Measurements from ENCODE around the gene ADCY5. TPM values are rescaled to one million over a fixed set of nuclear protein-coding genes. Genes with fewer than 3 reads are reported as not detected.

Gene ADCY5
- total RNA-seq, 1 donor from 2014 or later: 4.0 TPM

DNA sequence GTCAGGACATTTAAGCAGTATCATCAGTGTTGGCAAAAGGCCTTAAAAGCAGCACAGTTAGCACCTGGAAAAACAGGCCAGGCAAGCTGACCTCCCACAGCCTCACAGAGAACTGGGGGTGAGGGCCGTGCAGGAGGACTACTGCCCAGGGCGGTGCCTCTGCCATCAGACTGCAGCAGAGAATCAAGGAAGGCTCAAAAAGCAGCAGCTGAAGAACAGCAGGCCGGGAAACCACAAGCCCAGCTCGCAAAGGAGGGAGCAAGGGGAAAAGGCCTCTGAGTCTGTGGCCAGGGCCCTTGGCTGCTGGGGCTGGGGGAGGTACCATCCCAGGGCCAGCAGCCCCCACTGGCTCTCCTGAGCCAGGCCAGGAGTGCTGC, 163.0 kb downstream of the ADCY5 start:
- H3K4me1 ChIP-seq: no peaks in the 10 kb centered on the region
- no peak overlapping the region for H3K27ac ChIP-seq
- no peaks in the 10 kb centered on the region for H3K27me3 ChIP-seq
- ATAC-seq (no peak), DNase-seq (no peak)
- H3K4me3 ChIP-seq: no peak overlapping the region
- H3K36me3 ChIP-seq: no peaks in the 10 kb centered on the region
- no peaks in the 10 kb centered on the region for H3K9me3 ChIP-seq
- intact Hi-C loops (cut with DNase I): no loop called here
- TF ChIP-seq CTCF (IDR thresholded peaks at IDR 0.05): no peak

- Histone ChIP-seq H3K9me3 (no peaks in the 10 kb centered on the region), H3K27ac (no peak overlapping the region), H3K4me3 (no peak overlapping the region), H3K36me3 (no peaks in the 10 kb centered on the region), H3K4me1 (no peaks in the 10 kb centered on the region), H3K27me3 (no peaks in the 10 kb centered on the region)
- ATAC-seq (no peak), DNase-seq (no peak)
- no peak for TF ChIP-seq CTCF (IDR thresholded peaks at IDR 0.05)
- intact Hi-C loops (cut with DNase I): no loop called here
These were observed 163.4 kb downstream of the ADCY5 start for GRCh38 chr3:123285479-123285878.

- TF ChIP-seq CTCF (IDR thresholded peaks at IDR 0.05): no peak
These were observed 163.8 kb downstream of the ADCY5 start for GRCh38 chr3:123285066-123285465.

DNA sequence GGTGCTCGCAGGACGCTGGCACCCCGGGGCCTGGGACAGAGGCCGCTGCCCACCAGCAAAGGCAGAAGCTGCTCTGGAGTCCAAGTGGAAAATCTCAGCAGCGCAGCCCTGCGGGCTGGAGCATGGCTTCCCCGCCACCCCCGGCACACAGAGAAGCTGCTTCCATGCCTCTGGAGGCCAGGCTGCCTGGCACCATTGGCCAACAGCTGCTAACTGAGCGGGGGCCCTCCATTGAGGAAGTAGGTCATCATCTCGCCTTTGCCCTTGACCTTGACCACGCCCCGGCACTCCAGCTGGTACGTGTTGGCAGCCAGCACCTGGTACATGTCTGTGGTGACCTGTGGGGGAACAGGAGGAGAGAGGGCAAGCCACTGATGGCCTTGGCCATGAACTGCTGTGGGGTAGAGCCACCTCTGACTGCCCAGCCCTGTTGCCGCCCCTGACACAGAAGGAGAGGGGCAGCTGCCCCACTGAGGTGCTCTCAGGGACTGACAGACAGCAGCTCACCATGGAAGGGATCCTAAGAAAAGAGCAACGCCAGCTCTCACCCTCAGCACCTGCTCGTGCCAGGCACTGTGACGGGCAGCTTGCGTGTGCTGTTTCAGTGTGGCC, 164.4 kb downstream of the ADCY5 start:
- ATAC-seq: no peak
- Histone ChIP-seq H3K27me3 (no peaks in the 10 kb centered on the region), H3K36me3 (no peaks in the 10 kb centered on the region), H3K4me3 (no peak overlapping the region), H3K27ac (no peak overlapping the region), H3K4me1 (no peaks in the 10 kb centered on the region), H3K9me3 (no peaks in the 10 kb centered on the region)
- no peak for TF ChIP-seq CTCF (IDR thresholded peaks at IDR 0.05)
- DNase-seq: no peak
- intact Hi-C loops (cut with DNase I): no loop called here

More at GRCh38 chr3:123285066-123285465, 163.8 kb downstream of the ADCY5 start:
- DNase-seq: no peak
- intact Hi-C loops (cut with DNase I): no loop called here
- Histone ChIP-seq H3K4me1 (no peaks in the 10 kb centered on the region), H3K27ac (no peak overlapping the region), H3K4me3 (no peak overlapping the region), H3K27me3 (no peaks in the 10 kb centered on the region), H3K36me3 (no peaks in the 10 kb centered on the region), H3K9me3 (no peaks in the 10 kb centered on the region)
- ATAC-seq: no peak

DNA sequence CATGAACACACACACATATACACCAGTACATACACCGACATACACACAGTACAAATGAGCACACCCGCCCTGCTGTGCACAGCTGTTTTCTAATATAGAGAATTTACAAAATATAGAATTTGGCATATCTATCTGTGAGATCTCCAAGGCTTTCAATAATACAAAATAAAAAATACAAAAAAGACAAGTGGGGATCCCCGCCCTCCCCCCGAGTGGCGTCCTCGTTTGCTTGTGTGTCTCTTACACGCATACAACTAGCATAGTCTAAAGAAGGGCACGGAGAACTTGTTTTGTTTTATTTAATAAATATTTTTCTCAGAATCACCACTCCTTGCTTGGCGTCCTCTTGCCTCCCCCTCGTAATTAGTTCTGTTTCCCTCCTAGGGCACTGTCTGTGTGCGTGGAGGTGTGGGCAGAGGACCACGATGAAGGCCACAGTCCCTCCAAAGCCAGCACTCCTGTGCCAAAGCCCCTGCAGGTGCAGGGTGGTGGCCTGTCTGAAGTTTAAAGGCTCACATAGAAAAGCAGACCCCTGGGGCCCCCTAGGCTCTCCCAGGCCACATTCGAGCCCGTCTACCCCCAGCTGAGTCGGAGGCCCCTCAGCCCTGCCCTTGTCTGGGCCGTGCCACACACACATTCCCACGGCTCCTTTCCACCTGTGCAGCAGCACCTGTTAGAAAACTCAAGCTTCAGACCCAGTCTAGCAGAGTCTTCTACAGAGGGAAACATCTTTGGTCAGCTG, 165.1 kb downstream of the ADCY5 start:
- H3K36me3 ChIP-seq: no peaks in the 10 kb centered on the region
- no peak overlapping the region for H3K4me3 ChIP-seq
- TF ChIP-seq CTCF (IDR thresholded peaks at IDR 0.05): no peak
- DNase-seq (no peak), ATAC-seq (no peak)
- H3K4me1 ChIP-seq: no peaks in the 10 kb centered on the region
- no peak overlapping the region for H3K27ac ChIP-seq
- H3K9me3 ChIP-seq: no peaks in the 10 kb centered on the region
- H3K27me3 ChIP-seq: no peaks in the 10 kb centered on the region
- intact Hi-C loops (cut with DNase I): no loop called here
